Thoracic aorta (tissue), 2 donors: Measurements from ENCODE around the gene SLC4A9. TPM values are rescaled to one million over a fixed set of nuclear protein-coding genes. Genes with fewer than 3 reads are reported as not detected.

Experiments
- ATAC-seq: fragments of 150-250 bp; one replicate; pipeline ENCODE4 v1.8.0; 2017; ENCODE audit warnings: low read depth; ENCODE audit not compliant: insufficient number of reproducible peaks, low FRiP score
- DNase-seq: peaks from one replicate; pipeline ENCODE4 v3.0.0-alpha.2; 2020; ENCODE audit warnings: low spot score
- H3K27ac ChIP-seq, 2 donors: fragments of 200-600 bp; sonication (generic); 1 replicate in 1 of 2; 2 replicates in 1 of 2; pipeline ENCODE4 v1.5.1; 2016; ENCODE audit warnings: mild to moderate bottlenecking in 2 of 2, moderate library complexity in 2 of 2
- H3K27me3 ChIP-seq: fragments of 200-600 bp; sonication (generic); replicated peaks from 2 replicates; pipeline ENCODE4 v1.6.0; 2016; ENCODE audit warnings: mild to moderate bottlenecking; ENCODE audit not compliant: insufficient read depth
- H3K36me3 ChIP-seq: fragments of 200-600 bp; sonication (generic); one replicate; pipeline ENCODE4 v1.5.1; 2016
- H3K4me1 ChIP-seq, 2 donors: fragments of 200-600 bp; sonication (generic); 1 replicate in 1 of 2; 2 replicates in 1 of 2; pipeline versions ENCODE4 v1.5.1 to v1.6.0; 2016; ENCODE audit warnings: low read depth in 2 of 2, mild to moderate bottlenecking in 1 of 2; ENCODE audit not compliant: control insufficient read depth in 1 of 2
- H3K4me3 ChIP-seq: fragments of 200-600 bp; sonication (generic); 2 replicates; pipeline ENCODE4 v1.5.1; 2016; ENCODE audit warnings: mild to moderate bottlenecking
- H3K9me3 ChIP-seq: fragments of 200-600 bp; sonication (generic); 2 replicates; pipeline ENCODE4 v1.5.1; 2016
- CTCF ChIP-seq: fragments of 200-600 bp; sonication (generic); IDR thresholded peaks from one replicate; pipeline ENCODE4 v1.5.1; 2019; ENCODE audit warnings: antibody characterized with exemption
- total RNA-seq, 2 donors: library from RNA; depleted of rRNA; stranded (reverse); fragments of >200 nt; gene quantifications; one replicate each; pipeline versions ENCODE4 v1.1.0 to v1.2.3, GENCODE V29; 2016

SLC4A9 gene
- total RNA-seq, 2 donors from 2014 or later, result not detected

GRCh38 chr5:140347360-140347759 is 12.6 kb upstream of the SLC4A9 start:
- Histone ChIP-seq H3K27ac (peak overlapping the region in 1 of 2 donors; percentile 64), H3K36me3 (no peaks in the 10 kb centered on the region), H3K27me3 (no peaks in the 10 kb centered on the region), H3K9me3 (no peaks in the 10 kb centered on the region), H3K4me3 (no peak overlapping the region), H3K4me1 (peaks cover 4 to 28% of the 10 kb centered on the region in 2 donors)
- ATAC-seq, result no peak
- DNase-seq, result no peak
- no peak for TF ChIP-seq CTCF

- no peaks in the 10 kb centered on the region for H3K36me3 ChIP-seq
- no peak for TF ChIP-seq CTCF
- H3K4me1 ChIP-seq, result peaks cover 4 to 24% of the 10 kb centered on the region in 2 donors
- no peaks in the 10 kb centered on the region for H3K27me3 ChIP-seq
- DNase-seq (no peak), ATAC-seq (no peak)
- H3K27ac ChIP-seq, result no peak overlapping the region
- no peaks in the 10 kb centered on the region for H3K9me3 ChIP-seq
- no peak overlapping the region for H3K4me3 ChIP-seq
Measured at GRCh38 chr5:140348104-140348503, 11.9 kb upstream of the SLC4A9 start.

GRCh38 chr5:140349244-140349643 is 10.8 kb upstream of the SLC4A9 start:
- no peak for TF ChIP-seq CTCF
- no peaks in the 10 kb centered on the region for H3K36me3 ChIP-seq
- DNase-seq (no peak), ATAC-seq (no peak)
- no peak overlapping the region for H3K4me3 ChIP-seq
- H3K27me3 ChIP-seq, result no peaks in the 10 kb centered on the region
- no peaks in the 10 kb centered on the region for H3K9me3 ChIP-seq
- peaks cover 4 to 24% of the 10 kb centered on the region in 2 donors for H3K4me1 ChIP-seq
- no peak overlapping the region for H3K27ac ChIP-seq

- H3K9me3 ChIP-seq, result no peaks in the 10 kb centered on the region
- H3K27me3 ChIP-seq, result no peaks in the 10 kb centered on the region
- no peak for ATAC-seq
- no peaks in the 10 kb centered on the region for H3K36me3 ChIP-seq
- DNase-seq, result no peak
- H3K4me1 ChIP-seq, result peaks cover 4 to 8% of the 10 kb centered on the region in 2 donors
- no peak overlapping the region for H3K4me3 ChIP-seq
- peak; percentile 89 for TF ChIP-seq CTCF
- no peak overlapping the region for H3K27ac ChIP-seq
Measured at GRCh38 chr5:140351609-140352334, 8.2 kb upstream of the SLC4A9 start.

GRCh38 chr5:140355546-140355945 is 4.4 kb upstream of the SLC4A9 start:
- no peak for TF ChIP-seq CTCF

More at GRCh38 chr5:140355546-140355945, 4.4 kb upstream of the SLC4A9 start:
- peaks cover 0 to 5% of the 10 kb centered on the region in 2 donors for H3K4me1 ChIP-seq
- no peaks in the 10 kb centered on the region for H3K9me3 ChIP-seq
- no peaks in the 10 kb centered on the region for H3K36me3 ChIP-seq
- DNase-seq (no peak), ATAC-seq (no peak)
- H3K4me3 ChIP-seq, result no peak overlapping the region
- no peaks in the 10 kb centered on the region for H3K27me3 ChIP-seq
- H3K27ac ChIP-seq, result no peak overlapping the region
